SK-MEL-5 (cell line): Measurements from ENCODE around the gene DPF3. TPM values are rescaled to one million over a fixed set of nuclear protein-coding genes. Genes with fewer than 3 reads are reported as not detected.

Source experiments
- DNase-seq: peaks from one replicate; pipeline ENCODE4 v3.0.0-alpha.2; 2016; ENCODE audit warnings: low read depth, low spot score
- in situ Hi-C: cut with HindIII; loops from 2 replicates; pipeline ENCODE4 v1.10.0; 2016; ENCODE audit warnings: low sequenced_read_pairs, high pct_unique_total_duplicates, low pct_unique_long_range_greater_than_20kb
- total RNA-seq: library from RNA; depleted of rRNA; stranded (reverse); fragments of >200 nt; shearing (Covaris generic); gene quantifications from 2 replicates; pipeline ENCODE4 v1.2.3, GENCODE V29; 2014

Gene DPF3
- total RNA-seq, 1 experiment from 2014 or later: 1.3 TPM

- in situ Hi-C loops: no loop called here
- DNase-seq: no peak
Observed at GRCh38 chr14:72745991-72746980, 147.6 kb downstream of the DPF3 start.

DNA sequence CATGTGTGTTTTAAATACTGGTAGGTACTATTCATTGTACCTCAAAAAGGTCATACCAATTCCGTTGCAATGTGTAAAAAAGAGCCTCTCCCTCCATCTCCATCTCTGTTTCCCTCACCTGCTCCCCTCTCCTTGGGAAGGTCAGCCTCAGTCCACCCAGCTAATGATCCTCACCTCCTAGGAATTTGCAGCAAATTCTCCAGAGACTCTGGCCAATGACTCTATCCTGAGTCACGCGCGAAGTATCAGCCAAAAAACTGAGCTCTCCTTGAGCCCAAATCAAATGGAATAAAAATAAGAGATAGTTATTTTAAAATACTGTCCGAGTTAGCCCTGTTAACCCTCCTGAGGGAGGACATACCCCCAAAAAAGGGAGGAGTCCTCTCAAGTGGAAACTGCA, 148.4 kb downstream of the DPF3 start:
- no peak for DNase-seq
- in situ Hi-C loops: no loop called here

DNA sequence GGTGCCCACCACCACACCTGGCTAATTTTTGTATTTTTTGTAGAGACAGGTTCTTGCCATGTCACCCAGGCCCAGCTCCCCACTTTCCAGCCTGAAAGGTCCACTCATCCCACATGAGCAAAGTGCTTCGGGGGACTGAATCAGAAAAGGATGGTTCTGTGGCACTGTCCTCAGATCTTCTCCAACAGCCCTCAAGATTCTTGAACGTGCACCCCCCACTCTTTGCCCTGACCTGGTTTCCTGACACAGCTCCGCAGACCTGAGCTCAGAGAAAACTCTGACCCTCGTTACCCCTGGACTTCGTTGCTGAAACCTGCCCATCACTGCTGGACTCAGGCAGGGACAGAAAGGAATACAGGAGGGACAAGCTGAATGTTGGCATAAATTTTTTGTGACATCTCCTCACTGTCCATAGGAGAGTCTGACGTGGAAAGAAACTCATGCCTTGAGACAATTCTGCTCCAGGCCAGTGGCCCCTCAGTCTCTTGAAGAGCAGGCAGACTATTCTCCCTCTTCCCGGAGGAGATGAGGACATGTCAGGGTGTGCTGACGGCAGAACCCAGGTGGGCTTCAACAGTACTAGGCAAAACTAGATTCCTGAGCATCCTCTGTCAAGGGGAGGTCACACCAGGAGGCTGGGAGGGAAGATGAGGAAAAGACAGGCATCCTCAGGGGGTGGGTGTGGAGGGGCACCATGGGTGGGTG, 149.3 kb downstream of the DPF3 start:
- DNase-seq: no peak
- in situ Hi-C loops: no loop called here

- in situ Hi-C loops: no loop called here
Observed at GRCh38 chr14:72743626-72744025, 150.3 kb downstream of the DPF3 start.

DNA sequence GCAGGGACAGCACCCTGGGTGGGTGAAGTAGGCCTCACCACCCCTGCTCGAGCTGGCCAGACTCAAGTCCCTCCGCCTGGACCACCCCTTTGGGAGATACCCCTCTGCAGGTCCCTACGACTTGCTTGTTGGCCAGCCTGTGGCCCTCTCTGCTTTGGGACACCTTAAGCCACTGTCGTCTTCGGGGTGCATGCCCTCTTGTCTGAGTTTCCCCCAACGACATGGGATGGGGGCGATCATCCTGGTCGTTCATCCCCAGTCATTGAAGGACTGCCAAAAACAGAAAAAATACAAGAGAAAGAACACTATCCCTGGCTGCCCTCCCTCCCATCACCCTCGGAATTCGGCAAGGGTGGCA, 151.1 kb downstream of the DPF3 start:
- no peak for DNase-seq
- in situ Hi-C loops: no loop called here

More at GRCh38 chr14:72743626-72744025, 150.3 kb downstream of the DPF3 start:
- DNase-seq: no peak

- DNase-seq: no peak
- in situ Hi-C loops: no loop called here
Observed at GRCh38 chr14:72742118-72742837, 151.6 kb downstream of the DPF3 start.

DNA sequence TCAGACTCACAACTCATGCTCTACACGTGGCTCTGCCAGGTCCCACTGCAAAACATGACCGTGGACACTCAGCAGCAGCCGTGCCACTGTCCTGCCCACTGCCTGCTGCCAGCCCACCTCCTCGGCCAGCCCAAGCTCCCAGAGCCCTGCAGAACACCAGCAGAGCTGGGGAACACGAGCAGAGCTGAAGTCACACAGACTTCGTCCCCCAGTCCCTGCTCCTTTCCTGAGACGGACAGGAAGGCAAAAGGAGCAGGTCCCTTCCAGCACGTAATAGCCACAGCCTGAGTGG, 152.1 kb downstream of the DPF3 start:
- in situ Hi-C loops: no loop called here

DNA sequence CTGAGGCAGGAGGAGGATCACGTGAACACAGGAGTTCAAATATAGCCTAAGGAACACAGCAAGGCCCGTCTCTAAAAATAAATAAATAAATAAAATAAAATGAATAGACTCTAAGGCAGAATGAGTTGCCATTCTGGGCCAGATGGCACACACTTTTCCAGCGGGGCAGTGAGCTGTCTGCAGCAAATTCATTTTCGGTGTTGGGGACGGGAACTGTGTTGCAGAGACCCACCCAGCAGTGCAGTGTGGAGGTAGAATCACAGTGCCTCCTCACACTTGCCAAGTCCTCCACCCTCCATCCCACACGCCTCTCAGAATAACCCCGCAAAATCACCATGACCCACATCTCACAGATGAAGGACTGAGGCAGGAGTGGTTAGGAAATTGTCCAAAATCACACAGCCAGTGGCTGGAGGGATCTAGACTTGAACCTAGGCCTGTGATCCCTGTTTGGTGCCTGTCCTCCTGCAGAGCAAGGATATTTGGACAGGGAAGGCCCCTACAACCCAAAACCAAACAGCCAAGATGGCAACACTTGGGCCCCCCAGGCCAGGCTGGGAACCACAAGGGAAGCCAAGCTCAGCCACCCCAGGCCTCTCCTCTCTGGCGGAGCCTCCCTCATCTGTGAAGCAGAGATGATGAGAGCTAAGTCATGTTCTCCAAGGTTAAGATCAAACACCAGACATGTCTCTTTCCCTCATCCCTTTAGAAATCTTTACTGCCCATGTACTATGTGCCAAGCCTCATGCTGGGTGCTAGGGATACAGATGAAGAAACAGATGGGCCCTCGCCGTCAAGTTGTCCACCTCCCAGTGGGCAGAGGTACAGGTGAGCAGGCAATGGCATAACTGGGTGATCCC, 152.7 kb downstream of the DPF3 start:
- no peak for DNase-seq
- in situ Hi-C loops: no loop called here

More for the DNA sequence above, 152.1 kb downstream of the DPF3 start:
- no peak for DNase-seq

- in situ Hi-C loops: no loop called here
- DNase-seq: no peak
Observed at GRCh38 chr14:72740504-72740961, 153.4 kb downstream of the DPF3 start.

GRCh38 chr14:72739446-72740405, 154.2 kb downstream of the DPF3 start:
- in situ Hi-C loops: no loop called here
- DNase-seq: no peak

DNA sequence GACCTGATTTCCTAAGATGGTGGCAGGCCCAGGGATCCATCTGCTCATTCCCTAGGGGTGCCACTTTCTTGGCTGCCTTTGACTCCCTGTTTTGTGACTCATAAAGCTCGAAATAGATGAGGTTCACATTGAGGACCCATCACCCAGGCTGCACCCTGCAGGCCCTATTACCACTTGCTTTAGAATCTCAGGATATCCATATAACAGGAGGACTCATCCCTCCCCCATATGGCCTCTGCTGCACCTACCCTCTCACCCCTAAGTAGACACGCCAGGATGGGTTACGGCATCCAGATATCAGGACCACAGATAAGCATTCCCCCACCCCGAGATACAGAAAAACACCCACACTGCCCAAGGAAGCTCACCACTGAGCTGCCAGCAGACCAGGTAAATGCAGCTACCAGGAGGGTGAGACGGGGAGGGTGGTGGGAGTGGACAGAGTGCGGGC, 155.7 kb downstream of the DPF3 start:
- DNase-seq: no peak
- in situ Hi-C loops: no loop called here

GRCh38 chr14:72737560-72737943, 156.3 kb downstream of the DPF3 start:
- in situ Hi-C loops: no loop called here
- no peak for DNase-seq

DNA sequence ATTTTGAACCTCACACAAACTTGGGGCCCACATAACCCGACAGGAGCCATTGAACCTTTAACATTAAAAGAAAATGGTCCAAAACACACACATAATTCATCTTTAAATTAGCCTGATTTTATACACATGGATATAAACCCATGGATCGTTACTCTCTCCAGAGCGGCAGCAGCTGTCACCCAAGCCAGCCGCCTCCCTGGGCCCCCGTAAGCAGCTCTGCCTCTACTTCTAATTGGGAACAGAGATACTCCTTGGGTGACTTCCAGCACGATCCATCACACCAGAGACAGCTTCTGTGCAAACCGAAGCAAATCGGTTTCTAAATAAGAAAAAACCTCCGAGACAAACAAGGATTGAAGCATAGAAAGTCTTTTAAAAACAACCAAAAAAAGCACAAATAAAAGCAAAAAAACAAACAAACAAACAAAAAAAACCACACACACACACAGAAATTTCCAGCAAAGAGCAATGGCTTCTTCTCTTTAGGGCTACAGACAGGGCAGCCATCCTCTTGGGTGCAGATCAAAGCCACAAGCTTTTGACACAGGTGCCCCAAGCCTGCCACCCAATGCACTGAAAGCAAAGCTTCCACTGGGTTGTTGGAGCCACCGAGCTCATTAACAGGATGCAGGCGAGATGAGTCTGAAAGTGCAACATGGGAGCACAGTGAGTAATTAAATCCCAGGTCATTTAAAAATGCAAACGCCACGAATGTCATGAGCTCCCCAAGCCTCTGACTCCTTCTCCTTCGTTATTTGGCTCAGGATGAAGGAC, 156.9 kb downstream of the DPF3 start:
- DNase-seq: no peak
- in situ Hi-C loops: no loop called here

GRCh38 chr14:72736308-72736707, 157.6 kb downstream of the DPF3 start:
- in situ Hi-C loops: no loop called here
- DNase-seq: no peak

- in situ Hi-C loops: no loop called here
- DNase-seq: no peak
Observed at GRCh38 chr14:72732022-72732780, 161.7 kb downstream of the DPF3 start.
